SU-DHL-6 (cell line): ENCODE measurements around the gene PLXNB1.

Experiments
- EZH2phosphoT487 ChIP-seq: fragments of 200-600 bp; sonication (generic), shearing (Covaris generic); conservative IDR thresholded peaks from 2 replicates; pipeline ENCODE4 v1.6.1; 2018; ENCODE audit warnings: mild to moderate bottlenecking, antibody characterized with exemption, low read length, moderate library complexity, mixed read lengths
- TF ChIP-seq, protein P1 (sequence below): fragments of 200-600 bp; sonication (generic); IDR thresholded peaks from one replicate; pipeline ENCODE4 v1.5.1; 2017; ENCODE audit warnings: antibody characterized with exemption, mild to moderate bottlenecking, low read length, moderate library complexity; ENCODE audit not compliant: insufficient read depth, poor library complexity, severe bottlenecking

DNA sequence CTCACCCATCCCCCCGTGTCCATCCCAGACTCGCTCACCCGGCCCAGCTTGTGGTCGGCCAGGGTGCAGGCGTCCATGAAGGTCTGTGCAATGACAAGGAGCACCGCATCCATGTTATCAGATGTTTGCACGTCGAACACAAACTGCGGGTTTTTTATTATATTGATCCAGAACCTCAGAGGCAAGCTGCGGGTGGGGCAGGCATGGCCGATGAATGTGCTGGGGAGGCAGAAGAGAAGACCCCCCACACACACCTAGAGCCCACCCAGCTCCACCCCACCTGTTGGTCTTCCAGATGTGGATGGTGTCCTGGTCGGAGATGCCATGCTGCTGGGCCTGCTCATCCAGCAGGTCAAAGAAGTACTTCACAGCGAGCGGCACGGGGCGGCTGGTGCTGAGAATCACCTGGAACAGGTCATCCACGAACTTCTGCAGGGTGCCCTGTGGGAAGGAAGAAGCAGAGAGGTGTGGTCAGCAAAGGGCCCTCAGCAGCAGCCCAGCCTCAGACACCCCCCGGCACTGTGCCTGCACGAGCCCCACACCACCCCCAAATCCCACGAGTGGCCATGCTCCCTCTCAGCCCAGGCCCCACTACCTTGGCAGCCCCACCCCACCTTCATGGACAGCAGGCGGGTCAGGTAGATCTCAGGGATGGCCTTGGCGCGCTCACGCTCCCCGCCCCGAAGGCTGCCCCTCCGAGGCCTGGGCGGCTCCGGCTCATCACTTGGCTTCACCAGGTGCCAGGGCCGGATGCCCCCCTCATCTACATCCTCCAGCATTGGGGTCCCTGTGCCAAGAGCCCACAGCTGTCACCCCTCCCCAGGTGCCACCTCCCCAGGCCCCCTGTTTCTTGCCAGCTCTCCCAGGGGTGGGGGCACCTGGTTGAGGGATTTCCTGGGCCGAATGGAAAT is 20.3 kb downstream of the PLXNB1 start:
- TF ChIP-seq, protein P1, sequence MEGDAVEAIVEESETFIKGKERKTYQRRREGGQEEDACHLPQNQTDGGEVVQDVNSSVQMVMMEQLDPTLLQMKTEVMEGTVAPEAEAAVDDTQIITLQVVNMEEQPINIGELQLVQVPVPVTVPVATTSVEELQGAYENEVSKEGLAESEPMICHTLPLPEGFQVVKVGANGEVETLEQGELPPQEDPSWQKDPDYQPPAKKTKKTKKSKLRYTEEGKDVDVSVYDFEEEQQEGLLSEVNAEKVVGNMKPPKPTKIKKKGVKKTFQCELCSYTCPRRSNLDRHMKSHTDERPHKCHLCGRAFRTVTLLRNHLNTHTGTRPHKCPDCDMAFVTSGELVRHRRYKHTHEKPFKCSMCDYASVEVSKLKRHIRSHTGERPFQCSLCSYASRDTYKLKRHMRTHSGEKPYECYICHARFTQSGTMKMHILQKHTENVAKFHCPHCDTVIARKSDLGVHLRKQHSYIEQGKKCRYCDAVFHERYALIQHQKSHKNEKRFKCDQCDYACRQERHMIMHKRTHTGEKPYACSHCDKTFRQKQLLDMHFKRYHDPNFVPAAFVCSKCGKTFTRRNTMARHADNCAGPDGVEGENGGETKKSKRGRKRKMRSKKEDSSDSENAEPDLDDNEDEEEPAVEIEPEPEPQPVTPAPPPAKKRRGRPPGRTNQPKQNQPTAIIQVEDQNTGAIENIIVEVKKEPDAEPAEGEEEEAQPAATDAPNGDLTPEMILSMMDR, result no peak
- no peak for TF ChIP-seq EZH2phosphoT487
